Fibroblast of the aortic adventitia (primary cell): ENCODE measurements around the gene ARL4C. TPM values are rescaled to one million over a fixed set of nuclear protein-coding genes. Genes with fewer than 3 reads are reported as not detected.

Experiments used
- DNase-seq: peaks from one replicate; pipeline ENCODE4 v3.0.0-alpha.2; 2010; ENCODE audit warnings: low read depth
- H3K4me3 ChIP-seq: 2 replicates; pipeline ENCODE4 v1.5.1; 2011; ENCODE audit warnings: low read depth, mild to moderate bottlenecking, control low read depth, low read length, moderate library complexity
- total RNA-seq: library from RNA; depleted of rRNA; stranded (reverse); fragments of >200 nt; gene quantifications from 2 replicates; pipeline ENCODE4 v1.2.3, GENCODE V29; 2012; ENCODE audit warnings: low replicate concordance
- TF ChIP-seq, protein P1 (sequence below): IDR thresholded peaks from 2 replicates; pipeline ENCODE4 v1.5.1; 2011; ENCODE audit warnings: mild to moderate bottlenecking, low read length, control low read depth, inconsistent platforms; ENCODE audit not compliant: insufficient read depth

Gene ARL4C
- total RNA-seq, 1 donor: 136 TPM

DNA sequence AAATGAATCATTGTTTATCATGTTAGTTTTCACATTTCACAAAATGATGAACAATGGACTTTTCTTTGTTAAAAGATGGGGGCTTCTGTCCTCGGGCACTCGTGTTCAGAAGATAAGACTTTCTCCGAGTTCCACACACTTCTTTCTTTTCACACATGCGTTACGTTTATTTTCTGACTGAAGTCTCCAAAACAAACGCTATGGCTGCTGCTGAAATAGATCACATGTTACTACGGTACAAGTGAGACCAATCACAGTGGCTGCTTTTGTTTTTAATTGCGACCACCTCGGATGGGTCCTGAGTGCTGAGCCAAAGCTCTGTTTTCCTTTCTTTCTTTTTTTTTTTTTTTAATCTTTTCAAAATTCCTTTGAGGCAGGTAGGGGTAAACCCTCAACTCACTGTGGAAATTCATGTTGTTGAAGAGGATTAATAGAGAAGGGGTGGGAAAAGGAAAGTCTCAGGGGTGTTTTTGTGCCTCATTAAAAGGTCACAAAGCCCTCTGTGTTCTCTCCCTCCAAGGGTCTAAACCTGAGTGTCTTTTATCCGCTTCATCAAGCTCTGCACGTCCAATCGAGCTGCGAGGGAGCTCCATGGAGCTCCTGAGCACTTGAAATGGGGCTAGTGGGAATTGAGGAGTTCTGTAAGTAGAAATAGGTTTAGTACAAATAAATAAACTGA lies 48.2 kb downstream of the ARL4C start:
- TF ChIP-seq, protein P1, sequence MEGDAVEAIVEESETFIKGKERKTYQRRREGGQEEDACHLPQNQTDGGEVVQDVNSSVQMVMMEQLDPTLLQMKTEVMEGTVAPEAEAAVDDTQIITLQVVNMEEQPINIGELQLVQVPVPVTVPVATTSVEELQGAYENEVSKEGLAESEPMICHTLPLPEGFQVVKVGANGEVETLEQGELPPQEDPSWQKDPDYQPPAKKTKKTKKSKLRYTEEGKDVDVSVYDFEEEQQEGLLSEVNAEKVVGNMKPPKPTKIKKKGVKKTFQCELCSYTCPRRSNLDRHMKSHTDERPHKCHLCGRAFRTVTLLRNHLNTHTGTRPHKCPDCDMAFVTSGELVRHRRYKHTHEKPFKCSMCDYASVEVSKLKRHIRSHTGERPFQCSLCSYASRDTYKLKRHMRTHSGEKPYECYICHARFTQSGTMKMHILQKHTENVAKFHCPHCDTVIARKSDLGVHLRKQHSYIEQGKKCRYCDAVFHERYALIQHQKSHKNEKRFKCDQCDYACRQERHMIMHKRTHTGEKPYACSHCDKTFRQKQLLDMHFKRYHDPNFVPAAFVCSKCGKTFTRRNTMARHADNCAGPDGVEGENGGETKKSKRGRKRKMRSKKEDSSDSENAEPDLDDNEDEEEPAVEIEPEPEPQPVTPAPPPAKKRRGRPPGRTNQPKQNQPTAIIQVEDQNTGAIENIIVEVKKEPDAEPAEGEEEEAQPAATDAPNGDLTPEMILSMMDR: no peak
- DNase-seq: peak; percentile 40
- H3K4me3 ChIP-seq: no peak overlapping the region

DNA sequence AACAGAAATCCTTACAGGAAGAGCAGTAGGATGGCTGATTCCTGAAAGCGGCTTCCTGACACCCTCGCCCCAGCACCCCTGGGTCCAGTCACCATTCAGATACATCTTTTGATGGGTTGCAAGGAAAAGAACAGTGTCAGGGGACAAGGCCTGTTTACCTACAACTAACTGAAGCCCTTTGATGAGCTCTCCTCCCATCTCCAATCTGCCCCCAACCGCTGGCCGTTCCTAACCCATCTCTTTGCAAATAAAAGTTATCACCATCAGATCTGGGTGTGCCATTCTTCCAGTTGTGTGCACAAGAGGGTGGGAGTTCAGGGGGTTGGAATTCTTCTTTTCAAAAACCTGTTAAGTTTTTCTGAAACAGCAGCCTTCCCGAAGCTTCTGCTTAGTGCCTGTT lies 48.9 kb downstream of the ARL4C start:
- H3K4me3 ChIP-seq: no peak overlapping the region
- no peak for DNase-seq
- TF ChIP-seq, protein P1: no peak

DNA sequence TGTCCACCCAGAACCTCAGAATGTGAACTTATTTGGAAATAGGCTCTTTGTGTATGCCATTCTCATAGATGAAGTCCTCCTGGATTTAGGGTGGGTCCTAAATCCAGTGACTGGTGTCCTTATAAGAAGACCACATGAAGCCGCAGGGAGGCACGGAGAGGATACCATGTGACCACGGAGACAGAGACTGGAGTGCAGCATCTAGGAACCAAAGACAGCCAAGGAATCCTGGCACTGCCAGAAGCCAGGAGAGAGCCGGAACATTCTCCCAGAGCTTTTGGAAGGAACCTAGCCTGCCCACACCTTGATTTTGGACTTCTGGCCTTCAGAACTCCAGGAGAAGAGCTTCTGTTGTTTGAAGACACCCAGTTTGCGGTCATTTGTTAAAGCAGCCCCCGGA lies 49.7 kb downstream of the ARL4C start:
- H3K4me3 ChIP-seq: no peak overlapping the region
- TF ChIP-seq, protein P1: no peak
- no peak for DNase-seq

DNA sequence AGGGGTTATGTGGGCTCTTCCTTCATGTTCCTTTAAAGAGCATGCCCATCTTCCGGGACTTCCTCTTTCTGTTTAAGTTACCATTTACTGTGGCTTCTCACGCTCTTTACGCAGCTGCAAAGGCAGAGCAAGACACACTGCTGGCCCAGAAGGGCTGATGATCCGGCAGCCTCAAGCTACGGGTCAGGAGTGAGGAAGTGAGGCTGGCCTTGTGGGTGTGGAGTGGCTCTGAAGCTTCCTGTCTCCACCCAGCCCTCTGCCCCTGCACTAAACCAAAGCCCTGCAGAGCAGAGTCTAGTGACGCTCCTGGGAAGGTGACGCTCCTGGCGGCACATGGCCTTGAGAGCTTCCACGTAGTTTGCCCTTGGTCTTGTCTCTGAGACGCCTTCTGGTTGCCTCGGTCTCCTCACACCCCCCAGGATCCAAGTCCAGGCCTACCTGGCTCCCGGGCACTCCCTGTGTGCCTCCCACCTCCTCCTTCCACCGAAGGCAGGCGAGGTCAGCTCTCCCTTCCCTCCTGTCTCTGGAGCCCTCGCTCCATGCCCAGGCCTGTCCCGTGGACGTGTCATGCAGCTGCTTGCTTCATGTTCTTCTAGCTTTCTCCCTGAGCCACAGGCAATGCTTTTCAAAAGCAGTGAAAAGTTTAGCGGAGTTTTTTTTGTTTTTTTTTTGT lies 50.3 kb downstream of the ARL4C start:
- TF ChIP-seq, protein P1: no peak
- no peak for DNase-seq
- no peak overlapping the region for H3K4me3 ChIP-seq

DNA sequence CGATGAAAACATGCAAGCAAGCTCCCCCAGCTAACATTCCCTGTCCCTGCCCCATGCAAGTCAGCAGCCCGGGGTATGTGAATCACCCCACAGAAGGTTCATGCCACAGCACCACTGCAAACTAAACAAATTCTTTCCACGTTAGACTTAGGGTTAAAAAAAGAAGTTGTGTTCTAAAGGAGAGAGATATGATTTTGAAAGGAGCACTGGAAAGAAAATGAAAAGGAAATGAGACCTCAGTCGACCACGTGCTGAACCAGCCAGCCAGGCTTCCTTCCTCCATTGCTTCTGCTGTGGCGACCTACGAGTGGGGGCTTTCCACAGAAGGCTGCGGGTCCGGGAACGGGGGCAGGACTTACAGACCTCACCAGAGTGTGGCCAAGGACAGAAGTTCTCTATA lies 52.0 kb downstream of the ARL4C start:
- TF ChIP-seq, protein P1: no peak
- peak; percentile 92 for DNase-seq
- no peak overlapping the region for H3K4me3 ChIP-seq

DNA sequence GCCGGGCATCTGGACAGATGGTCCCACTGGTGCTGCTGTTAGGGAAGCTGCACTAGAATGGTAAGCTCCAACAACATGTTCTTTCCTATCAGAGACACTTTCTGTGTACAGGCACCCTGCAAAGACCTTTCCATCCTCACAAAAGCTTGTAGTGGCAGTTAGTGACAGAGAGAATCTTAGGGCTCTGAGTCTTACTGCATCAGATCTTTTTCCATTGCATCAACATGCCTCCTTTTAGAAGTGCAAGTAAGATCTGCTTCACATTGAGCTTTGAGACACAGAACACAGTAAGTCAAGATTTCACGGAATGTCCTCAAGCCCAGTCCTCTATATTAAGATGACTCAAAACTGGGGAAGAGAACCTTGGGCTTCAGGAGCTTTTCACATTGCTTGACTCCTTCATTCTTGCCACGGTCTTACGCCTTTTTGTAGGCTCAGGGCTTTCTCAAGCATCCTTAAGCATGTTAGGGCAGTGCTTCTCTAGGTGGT lies 52.6 kb downstream of the ARL4C start:
- TF ChIP-seq, protein P1: no peak
- DNase-seq: no peak

More for the DNA sequence above, 52.6 kb downstream of the ARL4C start:
- H3K4me3 ChIP-seq: no peak overlapping the region
